NCI-H1694 treated with DMSO at 0.1 percent for 48 hours (cell line): Measurements from ENCODE around the gene LMO3.

Experiments used
- DNase-seq: peaks from one replicate; lab custom pipeline; 2025; lab: John Stamatoyannopoulos, UW

LMO3 gene

DNA sequence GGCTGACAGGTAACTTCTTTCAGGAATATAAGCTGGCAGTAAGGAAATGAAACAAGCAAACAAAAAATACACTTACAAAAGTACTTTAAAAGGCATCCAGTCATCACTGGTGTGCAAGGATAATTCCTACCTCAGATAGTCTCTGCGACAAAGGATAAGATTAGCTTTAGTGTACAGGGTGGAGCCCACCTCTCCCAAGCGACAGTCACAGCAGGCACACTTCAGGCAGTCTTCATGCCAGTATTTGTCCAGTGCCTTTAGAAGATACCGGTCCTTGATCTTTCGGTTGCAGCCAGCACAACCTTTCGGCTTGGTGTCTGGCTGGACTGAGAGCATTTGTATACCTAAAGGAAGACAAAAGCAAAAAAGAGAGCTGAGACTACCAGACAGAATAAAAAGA, 5.4 kb downstream of the LMO3 start:
- no peak for DNase-seq

GRCh38 chr12:16599081-16599480, 6.9 kb downstream of the LMO3 start:
- no peak for DNase-seq

GRCh38 chr12:16594797-16595196, 11.2 kb downstream of the LMO3 start:
- no peak for DNase-seq

DNA sequence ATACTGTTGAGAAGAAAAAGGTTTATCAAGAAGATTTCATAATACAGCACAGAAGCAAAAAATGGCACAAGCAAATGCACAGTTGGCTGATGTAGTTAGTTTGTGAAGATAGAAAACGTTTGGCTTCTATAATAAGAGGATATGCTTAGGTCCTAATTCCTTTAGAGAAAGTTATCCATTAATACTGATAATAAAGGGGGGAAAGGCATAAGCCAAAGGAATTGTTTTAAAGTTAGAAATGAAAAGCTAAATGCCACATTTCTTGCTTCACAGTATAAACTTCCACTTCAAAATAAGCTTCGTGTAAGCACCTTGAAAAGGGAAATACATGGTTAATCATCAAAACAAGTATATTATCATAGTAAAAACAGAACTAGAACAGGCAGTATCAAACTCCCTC, 12.4 kb downstream of the LMO3 start:
- DNase-seq, result no peak

- no peak for DNase-seq
Measured at GRCh38 chr12:16590645-16591044, 15.3 kb downstream of the LMO3 start.

GRCh38 chr12:16588812-16589211, 17.1 kb downstream of the LMO3 start:
- no peak for DNase-seq

DNA sequence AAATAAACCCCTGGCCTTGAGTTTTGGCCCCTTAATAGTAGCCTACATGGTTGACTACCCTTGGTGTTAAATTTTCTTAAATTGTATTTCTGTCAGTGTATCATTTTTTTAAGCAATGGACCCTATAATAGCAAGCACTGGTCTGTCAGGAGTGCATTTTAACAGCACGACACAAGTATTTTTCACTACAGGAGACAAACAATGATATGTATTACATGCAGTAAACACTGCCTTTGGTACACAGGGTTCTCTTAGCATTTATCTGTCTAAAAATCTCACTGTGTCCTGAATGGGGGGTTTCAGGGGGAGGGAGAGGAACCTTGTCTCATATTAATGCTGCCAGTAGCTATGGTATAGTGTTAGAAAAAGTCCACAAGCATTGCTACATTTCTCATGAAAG, 18.4 kb downstream of the LMO3 start:
- DNase-seq, result no peak

DNA sequence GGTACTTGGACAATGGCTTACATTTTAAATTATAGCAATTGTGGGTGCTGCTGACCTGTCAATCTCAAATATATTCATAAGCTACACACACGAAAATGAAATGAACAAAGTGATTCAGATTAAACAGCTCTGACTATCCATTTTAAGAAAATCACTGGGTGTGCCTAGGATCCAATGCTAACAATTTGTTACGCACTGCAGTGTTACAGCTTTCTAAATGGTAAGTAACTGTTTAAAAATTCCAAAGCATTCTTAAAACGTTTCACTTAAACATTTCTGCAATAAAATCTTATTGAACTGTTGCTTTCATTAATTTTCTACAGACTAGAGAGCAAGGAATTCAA, 18.9 kb downstream of the LMO3 start:
- no peak for DNase-seq

DNA sequence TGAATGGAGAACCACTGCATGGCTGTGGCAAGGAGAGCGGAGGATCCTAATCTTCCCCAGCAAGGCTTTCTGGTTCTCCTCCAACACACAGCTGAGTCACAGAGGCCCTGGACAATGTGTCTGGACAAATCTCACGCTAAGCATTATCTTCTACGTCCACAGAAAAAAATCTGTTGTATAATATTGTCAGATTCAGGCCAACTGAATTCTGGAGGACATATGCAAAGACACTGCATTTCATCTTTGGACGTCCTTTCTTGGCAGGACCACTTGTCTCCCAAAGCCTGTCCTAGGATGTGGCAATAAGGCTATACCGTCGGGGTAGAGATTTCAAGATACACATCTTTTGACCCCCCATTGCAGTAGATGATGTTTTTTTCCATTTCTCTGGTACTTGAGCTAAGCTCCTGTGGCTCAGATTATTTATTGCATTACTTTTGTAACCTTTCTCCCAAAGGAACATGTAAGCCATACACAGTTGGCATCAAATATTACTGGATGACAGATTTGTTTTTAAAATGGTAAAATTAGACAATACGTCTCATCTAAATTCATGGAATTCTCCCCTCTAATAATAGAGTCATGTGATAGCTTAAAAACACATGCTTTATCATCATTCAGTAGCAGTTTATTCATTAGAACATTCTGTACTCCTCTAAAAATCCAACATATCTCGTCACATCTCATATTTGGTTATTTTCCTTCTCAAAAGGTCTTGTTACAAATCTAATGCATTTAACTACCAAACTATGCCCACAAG, 19.4 kb downstream of the LMO3 start:
- DNase-seq, result no peak

DNA sequence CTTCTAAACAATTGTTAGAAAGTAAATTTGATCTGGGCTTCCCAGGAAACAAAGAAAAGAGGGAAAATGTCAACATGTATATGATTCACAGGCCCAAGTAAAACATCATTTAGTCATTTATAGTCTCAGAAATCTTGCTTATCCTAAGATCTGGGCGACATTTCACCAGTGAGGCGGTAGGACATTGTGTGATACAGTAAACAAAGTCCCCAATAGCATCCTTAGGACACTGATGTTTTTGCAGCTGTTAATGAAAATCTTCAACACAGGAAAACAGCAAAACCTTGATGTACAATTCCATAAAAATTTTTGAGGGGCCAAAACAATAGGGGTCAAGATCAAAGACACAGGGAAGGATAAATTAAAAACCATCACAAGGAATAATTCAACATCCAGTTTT, 20.2 kb downstream of the LMO3 start:
- DNase-seq, result no peak

- no peak for DNase-seq
Measured at GRCh38 chr12:16583969-16584745, 21.8 kb downstream of the LMO3 start.

- DNase-seq, result no peak
Measured at GRCh38 chr12:16581416-16581815, 24.5 kb downstream of the LMO3 start.

DNA sequence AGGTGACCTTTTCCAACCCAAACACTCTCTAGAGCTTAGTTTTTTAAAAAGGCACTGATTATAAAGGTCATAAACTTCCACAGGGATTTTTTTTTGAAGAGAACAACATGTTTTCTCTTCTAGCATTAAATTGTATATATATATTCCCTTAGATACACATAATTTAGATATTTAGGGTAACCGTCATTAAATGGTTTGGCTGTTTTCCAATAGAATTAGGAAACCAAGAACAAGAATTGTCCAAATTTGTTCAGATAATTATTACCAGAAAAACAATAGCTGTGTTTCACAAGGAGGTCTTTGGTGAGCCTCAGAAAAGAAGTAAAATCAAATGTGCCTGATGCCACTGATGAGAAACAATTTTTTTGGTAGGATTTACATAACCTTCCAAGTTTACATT, 26.9 kb downstream of the LMO3 start:
- DNase-seq, result no peak

DNA sequence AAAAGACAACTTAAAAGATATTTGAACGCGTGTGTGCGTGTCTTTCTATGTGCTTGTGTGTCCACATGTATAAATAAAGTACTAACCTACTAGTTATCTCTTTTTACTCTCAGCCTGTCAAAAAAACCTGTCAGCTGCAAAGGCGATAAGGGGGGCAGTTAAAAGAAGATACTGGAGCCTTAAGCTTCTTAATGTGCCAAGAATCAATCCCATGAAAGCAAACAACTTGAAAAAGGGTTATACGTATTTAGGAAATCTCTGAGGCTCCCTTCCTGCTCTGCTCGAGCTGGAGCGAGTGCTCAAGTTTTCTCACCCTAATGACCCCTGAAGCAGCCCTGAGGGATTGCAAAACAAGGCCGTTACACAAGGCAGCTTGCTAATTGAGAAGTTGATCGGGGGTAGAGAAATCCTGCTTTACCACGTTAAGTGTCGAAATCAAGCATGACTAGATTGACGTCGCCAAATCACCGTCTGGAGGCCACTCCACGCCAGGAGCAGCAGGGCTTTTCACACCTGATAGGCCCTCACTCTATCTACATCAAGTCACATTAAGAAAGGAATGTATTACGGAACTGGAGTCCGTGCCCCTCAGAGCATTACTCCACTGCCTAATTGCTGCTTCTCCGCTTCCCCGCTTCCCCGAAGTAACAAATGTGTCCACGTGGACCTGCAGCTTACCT, 32.4 kb downstream of the LMO3 start:
- DNase-seq, result no peak

DNA sequence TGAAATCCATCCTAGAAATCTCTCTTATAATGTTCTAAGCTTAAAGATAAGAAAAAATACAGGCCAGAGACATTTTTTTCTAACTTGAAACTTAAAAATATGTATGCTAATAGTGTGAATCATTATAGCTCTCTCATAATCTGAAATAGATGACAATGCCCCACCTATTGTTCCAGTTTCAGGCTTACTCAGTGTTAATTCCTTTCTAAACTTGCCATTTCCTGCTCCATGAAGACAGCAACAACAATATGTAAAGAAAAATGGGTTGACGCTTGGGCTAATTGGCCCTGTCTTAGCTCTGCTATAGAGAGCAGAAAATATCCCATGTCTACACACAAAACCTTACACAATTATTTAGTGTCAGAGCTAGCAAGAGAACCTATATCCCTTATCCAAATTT, 37.1 kb downstream of the LMO3 start:
- no peak for DNase-seq

DNA sequence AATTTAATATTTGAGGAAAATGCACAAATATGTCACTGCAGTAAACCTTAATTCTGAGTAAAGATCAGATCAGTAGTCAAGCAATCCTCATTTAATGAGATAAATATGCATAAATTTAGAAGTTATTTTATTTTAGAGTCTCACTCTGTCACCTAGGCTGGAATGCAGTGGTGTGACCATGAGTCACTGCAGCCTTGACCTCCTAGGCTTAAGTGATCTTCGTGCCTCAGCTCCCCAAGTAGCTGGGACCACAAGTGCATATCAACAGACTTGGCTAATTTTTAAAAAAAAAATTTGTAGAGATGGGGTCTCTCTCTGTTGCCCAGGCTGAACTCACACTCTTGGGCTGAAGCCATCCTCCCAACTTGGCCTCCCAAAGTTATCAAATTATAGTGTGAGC, 41.3 kb downstream of the LMO3 start:
- DNase-seq, result no peak

DNA sequence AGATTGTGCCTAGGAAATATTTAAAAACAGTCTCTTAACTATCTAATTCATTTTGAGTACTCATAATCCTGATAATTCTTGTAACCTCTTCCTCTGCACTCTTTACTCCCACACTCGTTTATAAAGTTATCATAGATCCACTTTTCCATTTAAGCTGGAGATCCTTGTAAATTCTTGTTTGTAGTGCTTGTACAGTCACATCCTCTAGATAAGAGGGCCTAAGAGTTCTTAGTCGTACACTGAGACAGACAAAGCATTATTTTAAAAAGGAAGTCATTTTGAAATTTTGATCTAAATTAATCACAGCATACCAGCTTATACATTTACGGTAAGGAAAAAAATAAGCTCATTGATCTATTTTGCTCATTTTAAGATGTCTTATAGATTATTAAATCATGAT, 42.5 kb downstream of the LMO3 start:
- DNase-seq, result no peak

DNA sequence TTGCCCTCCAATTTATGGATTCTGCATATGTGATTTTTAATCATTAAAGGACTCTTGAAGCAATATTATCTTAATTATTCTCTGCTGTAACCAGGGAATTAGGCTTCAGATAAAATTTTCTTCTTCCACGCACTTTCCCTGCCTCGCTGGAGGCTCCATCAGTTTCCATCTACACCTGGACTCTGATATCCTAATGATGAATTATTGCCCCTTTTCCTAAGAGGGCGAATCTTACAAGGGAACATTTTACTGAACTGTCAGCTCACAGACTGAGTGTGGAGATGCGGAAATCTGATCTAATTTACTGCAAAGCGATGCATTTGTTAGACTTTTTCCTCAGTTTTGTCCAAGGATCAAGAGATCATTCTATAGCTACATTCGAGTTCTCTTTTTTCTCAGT, 43.0 kb downstream of the LMO3 start:
- DNase-seq, result no peak

DNA sequence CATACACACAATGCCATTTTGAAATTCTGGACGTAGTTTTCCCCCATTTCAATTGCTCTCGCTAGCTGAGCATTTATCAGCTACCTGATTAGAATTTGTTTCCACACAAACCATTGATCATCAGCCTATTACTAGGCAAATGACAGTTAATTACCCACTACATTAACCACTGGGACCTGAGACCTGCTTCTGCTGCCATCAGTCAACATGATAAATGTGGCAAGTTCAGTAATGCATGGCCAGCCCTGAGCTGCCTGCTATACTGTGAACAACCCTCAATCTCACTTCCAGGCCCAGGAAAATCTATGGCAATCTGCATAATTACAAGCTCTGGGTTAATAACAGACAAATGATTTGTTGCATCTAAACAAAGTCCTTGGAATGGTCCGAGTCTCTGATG, 43.5 kb downstream of the LMO3 start:
- DNase-seq, result no peak

DNA sequence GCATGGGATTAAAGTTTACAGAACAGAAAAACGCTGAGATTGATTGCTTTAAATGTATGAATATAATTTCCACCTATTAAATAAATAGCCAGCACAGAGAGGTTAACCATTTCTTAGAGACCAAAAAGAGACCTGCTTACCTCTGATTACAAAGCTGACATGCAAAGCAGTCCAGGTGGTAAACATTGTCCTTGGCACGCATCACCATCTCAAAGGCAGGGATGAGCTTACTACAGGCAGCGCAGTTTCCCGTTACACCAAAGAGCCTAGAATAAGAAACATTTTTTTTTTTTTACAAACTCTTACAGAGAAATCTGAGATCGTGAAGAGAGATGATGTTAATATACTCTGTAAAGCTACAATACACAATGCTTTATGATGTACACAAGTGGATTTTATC, 45.7 kb downstream of the LMO3 start:
- no peak for DNase-seq

DNA sequence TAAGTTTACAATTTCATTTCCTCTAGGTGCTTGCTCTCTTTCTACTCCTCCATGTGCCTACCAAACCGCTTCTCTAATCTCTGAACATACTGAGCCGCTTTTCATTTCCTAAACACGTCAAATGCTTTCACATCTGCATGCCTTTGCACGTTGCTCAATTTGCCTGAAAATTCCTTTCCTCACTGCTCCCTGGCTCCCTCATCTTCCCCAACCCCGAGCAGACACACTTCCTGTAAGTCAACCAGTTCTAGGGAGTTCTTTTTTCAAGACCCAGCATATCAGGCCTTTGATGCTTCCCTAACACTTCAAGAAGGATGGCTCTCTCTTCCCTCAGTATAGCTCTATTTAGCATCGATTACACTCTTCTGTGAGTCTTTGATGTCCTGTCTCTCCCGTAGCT, 50.3 kb downstream of the LMO3 start:
- DNase-seq, result no peak

- DNase-seq, result no peak
Measured at GRCh38 chr12:16553457-16553856, 52.5 kb downstream of the LMO3 start.

GRCh38 chr12:16552301-16552700, 53.7 kb downstream of the LMO3 start:
- no peak for DNase-seq
